ENCODE data around the gene DTL.

Gene DTL

GRCh38 chr1:212138457-212138856 is 102.9 kb downstream of the DTL start:
- H3K4me2 ChIP-seq (ENCODE audit: low read length): no peak overlapping the region
- no peak overlapping the region for H3K4me3 ChIP-seq (ENCODE audit: low read length)
- no peaks in the 10 kb centered on the region for H3K4me1 ChIP-seq (ENCODE audit: low read length)
- no peak for TF ChIP-seq CTCF (IDR thresholded peaks at IDR 0.05; ENCODE audit: low read depth, low read length)
- no peak for TF ChIP-seq EZH2phosphoT487 (IDR thresholded peaks at IDR 0.05; ENCODE audit: low read depth)
- no peaks in the 10 kb centered on the region for H3K79me2 ChIP-seq (ENCODE audit: low read length)
- no peak overlapping the region for H2AFZ ChIP-seq (ENCODE audit: low read depth, low read length)
- no peaks in the 10 kb centered on the region for H3K27me3 ChIP-seq (ENCODE audit: low read depth, low read length)
- H3K27ac ChIP-seq (ENCODE audit: low read length): no peak overlapping the region
- no peak overlapping the region for H3K9ac ChIP-seq (ENCODE audit: low read length)
- no peaks in the 10 kb centered on the region for H4K20me1 ChIP-seq (ENCODE audit: insufficient read depth, low read length)
- peaks cover 11% of the 10 kb centered on the region for H3K36me3 ChIP-seq (replicated peaks; ENCODE audit: low read depth, low read length)
- no peaks in the 10 kb centered on the region for H3K9me3 ChIP-seq (ENCODE audit: insufficient read depth, low read length)

DNA sequence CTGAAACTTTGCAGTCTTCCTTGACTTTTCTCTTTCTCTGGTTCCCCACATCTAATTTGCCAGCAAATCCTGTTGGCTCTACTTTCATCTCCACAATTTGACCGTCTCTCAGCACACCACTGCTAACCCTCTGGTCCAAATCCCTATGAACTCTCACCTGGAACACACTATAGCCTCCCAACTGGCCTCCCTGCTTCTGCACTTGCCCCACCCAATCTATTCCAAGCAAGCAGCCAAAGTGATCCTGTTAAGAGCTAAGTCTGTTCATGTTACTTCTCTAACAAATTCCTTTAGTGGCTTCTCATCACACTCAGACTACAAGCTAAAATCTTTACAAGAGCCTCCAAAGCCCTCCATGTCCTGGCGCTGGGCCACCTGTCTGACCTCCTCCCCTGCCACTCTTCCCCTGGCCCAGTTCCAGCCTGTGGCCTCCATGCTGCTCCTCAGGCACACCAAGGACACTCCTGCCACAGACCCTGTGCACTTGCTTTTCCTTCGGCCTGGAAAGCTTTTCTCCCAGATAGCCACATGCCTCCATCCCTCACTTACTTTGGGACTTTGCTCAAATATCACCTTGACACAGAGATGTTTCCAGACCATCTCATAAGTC is 104.1 kb downstream of the DTL start:
- H3K4me1 ChIP-seq (ENCODE audit: low read length): no peaks in the 10 kb centered on the region
- H3K4me2 ChIP-seq (ENCODE audit: low read length): no peak overlapping the region
- H3K9ac ChIP-seq (ENCODE audit: low read length): no peak overlapping the region
- no peaks in the 10 kb centered on the region for H4K20me1 ChIP-seq (ENCODE audit: insufficient read depth, low read length)
- no peaks in the 10 kb centered on the region for H3K9me3 ChIP-seq (ENCODE audit: insufficient read depth, low read length)
- no peaks in the 10 kb centered on the region for H3K27me3 ChIP-seq (ENCODE audit: low read depth, low read length)
- H3K27ac ChIP-seq (ENCODE audit: low read length): no peak overlapping the region
- TF ChIP-seq EZH2phosphoT487 (IDR thresholded peaks at IDR 0.05; ENCODE audit: low read depth): no peak
- TF ChIP-seq CTCF (IDR thresholded peaks at IDR 0.05; ENCODE audit: low read depth, low read length): no peak
- no peak overlapping the region for H3K4me3 ChIP-seq (ENCODE audit: low read length)
- peaks cover 10% of the 10 kb centered on the region for H3K36me3 ChIP-seq (replicated peaks; ENCODE audit: low read depth, low read length)
- no peaks in the 10 kb centered on the region for H3K79me2 ChIP-seq (ENCODE audit: low read length)
- H2AFZ ChIP-seq (ENCODE audit: low read depth, low read length): no peak overlapping the region

DNA sequence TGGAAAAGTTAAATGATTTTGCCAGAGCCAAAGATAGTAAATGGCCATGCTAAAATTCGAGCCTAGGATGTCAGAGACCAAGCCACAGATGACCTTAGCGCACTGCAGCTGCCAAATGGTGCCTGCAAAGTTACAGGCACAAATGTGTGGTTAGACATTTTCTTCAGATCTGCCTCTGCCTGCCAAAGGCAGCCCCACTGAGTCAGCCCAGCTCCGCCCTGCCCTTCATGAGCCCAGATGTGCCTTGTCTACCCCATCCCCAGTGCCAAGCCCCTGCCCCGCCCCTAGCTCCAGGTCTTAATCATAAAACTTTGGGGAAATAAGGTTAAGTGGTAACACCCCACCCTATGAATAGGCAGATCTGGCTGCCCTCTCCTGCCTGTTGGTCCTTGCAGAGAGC is 105.9 kb downstream of the DTL start:
- Histone ChIP-seq H3K36me3 (replicated peaks; ENCODE audit: low read depth, low read length) (peaks cover 4% of the 10 kb centered on the region), H3K4me3 (ENCODE audit: low read length) (no peak overlapping the region), H3K27ac (ENCODE audit: low read length) (no peak overlapping the region), H3K9ac (ENCODE audit: low read length) (no peak overlapping the region), H3K9me3 (ENCODE audit: insufficient read depth, low read length) (no peaks in the 10 kb centered on the region), H3K79me2 (ENCODE audit: low read length) (no peaks in the 10 kb centered on the region), H2AFZ (ENCODE audit: low read depth, low read length) (no peak overlapping the region), H3K4me2 (ENCODE audit: low read length) (no peak overlapping the region), H4K20me1 (ENCODE audit: insufficient read depth, low read length) (no peaks in the 10 kb centered on the region), H3K27me3 (ENCODE audit: low read depth, low read length) (no peaks in the 10 kb centered on the region), H3K4me1 (ENCODE audit: low read length) (no peaks in the 10 kb centered on the region)
- no peak for TF ChIP-seq EZH2phosphoT487 (IDR thresholded peaks at IDR 0.05; ENCODE audit: low read depth)
- no peak for TF ChIP-seq CTCF (IDR thresholded peaks at IDR 0.05; ENCODE audit: low read depth, low read length)

GRCh38 chr1:212142883-212143530 is 107.5 kb downstream of the DTL start:
- no peak overlapping the region for H3K4me3 ChIP-seq (ENCODE audit: low read length)
- no peak overlapping the region for H3K4me2 ChIP-seq (ENCODE audit: low read length)
- H2AFZ ChIP-seq (ENCODE audit: low read depth, low read length): no peak overlapping the region
- H3K9ac ChIP-seq (ENCODE audit: low read length): no peak overlapping the region
- no peak for TF ChIP-seq EZH2phosphoT487 (IDR thresholded peaks at IDR 0.05; ENCODE audit: low read depth)
- TF ChIP-seq CTCF (IDR thresholded peaks at IDR 0.05; ENCODE audit: low read depth, low read length): no peak
- H4K20me1 ChIP-seq (ENCODE audit: insufficient read depth, low read length): no peaks in the 10 kb centered on the region
- H3K79me2 ChIP-seq (ENCODE audit: low read length): no peaks in the 10 kb centered on the region
- no peaks in the 10 kb centered on the region for H3K27me3 ChIP-seq (ENCODE audit: low read depth, low read length)
- H3K36me3 ChIP-seq (replicated peaks; ENCODE audit: low read depth, low read length): peaks cover 4% of the 10 kb centered on the region
- no peak overlapping the region for H3K27ac ChIP-seq (ENCODE audit: low read length)
- no peaks in the 10 kb centered on the region for H3K9me3 ChIP-seq (ENCODE audit: insufficient read depth, low read length)
- no peaks in the 10 kb centered on the region for H3K4me1 ChIP-seq (ENCODE audit: low read length)

Data from OCI-LY3 (cell line).